GM21576 (cell line): Measurements from ENCODE around the gene RERE.

Experiments
- ATAC-seq: cut with Tn5 transposase; IDR thresholded peaks from one replicate; pipeline ENCODE4 v1.9.1; 2021; ENCODE audit warnings: mild to moderate bottlenecking, moderate library complexity; ENCODE audit not compliant: unreplicated experiment

RERE gene

DNA sequence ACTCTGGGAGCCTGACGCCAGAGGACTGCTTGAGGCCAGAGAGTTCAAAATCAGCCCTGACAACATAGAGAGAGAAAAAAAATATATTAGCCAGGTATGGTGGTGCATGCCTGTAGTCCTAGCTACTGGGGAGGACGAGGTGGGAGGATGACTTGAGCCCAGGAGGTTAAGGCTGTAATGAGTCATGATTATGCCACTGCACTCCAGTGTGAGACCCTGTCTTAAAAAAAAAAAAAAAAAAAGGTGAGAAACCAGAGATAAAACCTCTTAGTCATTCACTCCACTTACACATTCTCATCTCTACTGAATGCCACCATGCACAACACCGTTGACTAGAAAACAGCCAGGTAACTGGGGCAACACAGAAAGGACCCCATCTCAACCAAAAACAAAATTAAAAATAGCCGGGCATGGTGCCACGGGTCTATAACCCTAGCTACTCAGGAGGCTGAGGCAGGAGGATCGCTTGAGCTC lies 321.5 kb downstream of the RERE start:
- ATAC-seq: no peak

- no peak for ATAC-seq
These were observed 322.8 kb downstream of the RERE start for GRCh38 chr1:8494681-8495080.

DNA sequence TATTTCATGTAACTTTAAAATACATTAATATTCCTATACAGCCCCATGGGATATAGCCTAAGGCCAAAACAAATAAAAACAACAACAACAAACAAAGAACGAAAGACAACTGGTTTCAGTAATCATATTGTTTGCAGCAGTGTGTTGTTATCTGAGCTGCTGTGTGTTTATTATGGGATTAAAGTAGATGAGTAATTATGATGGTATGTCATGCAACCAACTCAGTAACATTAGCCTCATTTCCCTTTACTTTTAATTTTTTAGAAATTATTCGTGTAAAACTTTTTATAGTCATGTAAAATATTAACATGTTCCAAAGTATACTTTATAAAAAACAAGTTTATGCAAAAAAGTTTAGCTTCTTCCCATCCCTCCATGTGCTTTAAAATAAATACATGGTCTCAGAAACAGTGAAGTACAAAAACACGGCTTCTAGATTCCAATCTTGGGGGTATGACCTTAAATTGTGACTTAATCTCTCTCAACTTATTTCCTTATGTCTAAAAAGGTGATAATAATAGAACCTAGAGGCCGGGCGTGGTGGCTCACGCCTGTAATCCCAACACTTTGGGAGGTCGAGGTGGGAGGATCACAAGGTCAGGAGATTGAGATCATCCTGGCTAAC lies 323.4 kb downstream of the RERE start:
- no peak for ATAC-seq

DNA sequence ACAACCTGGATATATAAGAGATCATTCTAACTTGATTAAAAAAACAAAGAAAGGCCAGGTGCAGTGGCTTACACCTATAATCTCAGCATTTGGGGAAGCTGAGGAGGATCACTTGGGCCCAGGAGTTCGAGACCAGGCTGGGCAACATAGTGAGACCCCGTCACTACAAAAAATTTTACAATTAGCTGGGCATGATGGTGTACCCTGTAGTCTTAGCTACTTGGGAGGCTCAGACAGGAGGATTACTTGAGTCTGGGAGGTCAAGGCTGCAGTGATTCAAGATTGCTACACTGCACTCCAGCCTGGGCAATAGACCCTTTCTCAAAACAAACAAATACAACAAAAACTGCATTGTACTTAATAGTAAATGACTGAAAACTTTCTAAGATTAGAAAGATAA lies 330.2 kb downstream of the RERE start:
- no peak for ATAC-seq

GRCh38 chr1:8486047-8486446 lies 331.4 kb downstream of the RERE start:
- ATAC-seq: no peak

DNA sequence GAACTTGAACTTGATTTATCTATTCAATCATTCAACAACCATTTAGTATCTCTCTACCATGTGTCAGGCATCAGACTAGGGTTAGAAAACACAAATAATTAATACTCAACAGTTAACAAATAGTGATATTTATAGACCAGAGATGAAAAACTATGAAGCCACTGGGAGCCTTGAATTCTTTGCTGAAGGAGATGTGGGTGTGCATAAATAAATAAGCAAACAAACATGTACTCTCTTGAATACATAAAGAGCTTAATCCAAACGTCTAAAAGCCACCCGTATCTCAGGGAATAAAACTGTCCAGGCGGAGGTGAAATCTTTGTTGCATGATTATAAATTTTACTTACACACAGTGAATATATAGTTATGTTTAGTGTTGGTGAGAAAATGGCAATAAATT lies 333.9 kb downstream of the RERE start:
- no peak for ATAC-seq

DNA sequence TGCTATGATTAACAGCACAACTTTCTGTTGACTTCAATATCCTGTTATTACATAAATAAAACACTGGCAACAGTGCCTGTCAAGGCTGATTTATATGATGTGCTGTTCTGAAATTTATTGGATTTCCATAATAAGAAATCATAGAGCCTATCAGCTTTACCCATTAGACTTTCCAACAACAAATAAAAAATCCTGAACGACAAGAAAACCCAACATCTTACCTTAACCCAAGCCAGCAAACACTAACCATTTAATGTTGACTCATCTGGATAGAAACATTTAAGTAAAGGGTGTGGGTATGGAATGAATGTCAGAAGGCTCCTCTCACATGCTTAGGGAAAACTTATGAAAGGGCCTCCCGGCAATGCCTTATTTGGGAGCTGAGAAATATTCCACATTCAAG lies 334.5 kb downstream of the RERE start:
- ATAC-seq: no peak

- ATAC-seq: no peak
These were observed 335.6 kb downstream of the RERE start for GRCh38 chr1:8481650-8482380.

DNA sequence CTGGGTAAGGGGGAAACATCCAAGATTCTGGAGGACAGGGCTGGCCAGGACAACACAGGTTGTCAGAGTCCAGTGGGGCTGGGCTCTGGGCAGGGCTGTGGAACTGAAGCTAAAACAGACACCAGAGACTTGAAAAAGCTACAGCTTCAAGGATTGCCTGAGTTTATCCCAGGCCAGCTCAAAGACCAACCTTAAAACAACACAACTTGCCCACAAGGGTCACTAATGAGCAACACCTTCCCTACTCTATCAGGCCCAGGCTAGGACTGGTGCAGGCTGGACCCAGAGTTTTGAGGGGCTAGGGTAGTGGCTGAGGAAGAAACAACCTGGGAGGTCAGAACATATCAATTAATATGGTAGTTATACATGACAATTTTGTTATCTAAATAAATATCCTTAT lies 338.9 kb downstream of the RERE start:
- no peak for ATAC-seq

- no peak for ATAC-seq
These were observed 339.5 kb downstream of the RERE start for GRCh38 chr1:8477983-8478362.

DNA sequence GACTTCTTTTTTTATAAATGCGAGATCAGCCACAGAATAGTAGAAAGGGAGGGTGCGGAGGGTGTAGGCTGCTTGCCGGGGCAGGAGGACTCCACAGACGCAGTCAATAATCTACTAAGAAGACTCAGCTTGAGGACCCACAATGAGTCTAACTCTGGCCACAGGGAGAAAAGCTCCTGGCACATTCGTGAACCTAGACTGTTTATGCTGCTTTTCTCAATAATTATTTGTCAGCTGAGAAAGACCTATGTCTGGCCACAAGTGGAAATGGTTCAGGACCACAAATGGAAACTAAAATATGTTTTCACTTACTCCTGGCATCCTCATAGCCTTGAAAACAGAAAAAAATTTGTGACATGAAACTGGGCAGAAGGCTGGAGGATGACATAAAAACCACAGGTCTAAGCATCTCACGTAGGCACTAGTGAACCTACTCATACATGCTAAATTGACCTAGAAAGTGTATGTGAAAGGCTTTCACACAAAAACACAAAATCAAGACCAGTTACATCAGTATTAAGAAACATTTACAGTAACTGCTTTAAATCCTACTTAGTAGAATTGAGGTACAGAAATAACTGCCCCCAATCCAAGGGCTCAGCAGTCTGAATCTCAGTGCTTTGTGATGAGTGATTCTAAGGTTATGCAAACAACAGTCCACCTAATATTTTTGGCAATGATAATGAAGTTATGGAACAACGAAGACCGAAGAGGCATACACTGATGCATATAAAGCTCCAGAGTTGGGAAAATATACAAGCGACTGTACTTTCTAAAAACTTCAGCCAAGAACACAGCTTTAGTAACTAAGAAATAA lies 340.1 kb downstream of the RERE start:
- ATAC-seq: peak; percentile 57

DNA sequence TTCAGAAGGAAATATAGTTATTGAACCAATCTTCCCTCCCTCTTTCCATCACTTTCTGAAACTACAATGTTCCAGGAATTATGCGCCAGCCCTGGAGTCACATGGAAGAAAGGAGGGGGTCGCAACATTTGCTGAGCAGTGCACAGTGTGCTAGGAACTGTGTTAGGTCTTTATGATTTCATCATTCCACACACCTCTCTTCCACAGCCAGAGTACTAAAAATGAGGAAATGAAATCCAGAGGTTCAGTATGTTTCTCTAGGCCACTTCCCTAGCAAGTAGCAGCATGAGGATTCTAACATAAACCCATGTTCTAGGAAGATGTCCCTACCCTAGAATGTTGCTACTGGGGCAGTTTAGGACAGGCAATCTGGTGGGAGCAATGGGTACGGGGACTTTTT lies 341.4 kb downstream of the RERE start:
- ATAC-seq: no peak

- no peak for ATAC-seq
These were observed 343.1 kb downstream of the RERE start for GRCh38 chr1:8474369-8474768.

DNA sequence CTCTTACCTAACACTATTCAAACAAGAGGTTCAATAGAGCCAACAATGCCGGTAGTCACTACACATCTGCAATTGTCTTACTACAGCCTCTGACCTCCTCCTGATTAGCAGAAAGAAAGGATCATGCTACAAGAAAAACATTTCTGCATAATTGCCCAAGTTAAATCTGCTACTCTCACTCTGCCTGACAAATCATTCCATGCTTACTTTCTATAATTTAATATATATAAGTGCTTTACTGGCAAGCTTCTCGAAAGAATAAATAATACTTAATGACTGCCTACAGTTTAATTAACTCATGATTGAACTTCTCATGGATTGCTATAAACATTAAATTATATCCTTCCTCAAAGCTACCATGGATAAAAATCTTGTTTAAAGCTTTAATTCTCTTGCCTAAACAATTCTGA lies 343.5 kb downstream of the RERE start:
- no peak for ATAC-seq

DNA sequence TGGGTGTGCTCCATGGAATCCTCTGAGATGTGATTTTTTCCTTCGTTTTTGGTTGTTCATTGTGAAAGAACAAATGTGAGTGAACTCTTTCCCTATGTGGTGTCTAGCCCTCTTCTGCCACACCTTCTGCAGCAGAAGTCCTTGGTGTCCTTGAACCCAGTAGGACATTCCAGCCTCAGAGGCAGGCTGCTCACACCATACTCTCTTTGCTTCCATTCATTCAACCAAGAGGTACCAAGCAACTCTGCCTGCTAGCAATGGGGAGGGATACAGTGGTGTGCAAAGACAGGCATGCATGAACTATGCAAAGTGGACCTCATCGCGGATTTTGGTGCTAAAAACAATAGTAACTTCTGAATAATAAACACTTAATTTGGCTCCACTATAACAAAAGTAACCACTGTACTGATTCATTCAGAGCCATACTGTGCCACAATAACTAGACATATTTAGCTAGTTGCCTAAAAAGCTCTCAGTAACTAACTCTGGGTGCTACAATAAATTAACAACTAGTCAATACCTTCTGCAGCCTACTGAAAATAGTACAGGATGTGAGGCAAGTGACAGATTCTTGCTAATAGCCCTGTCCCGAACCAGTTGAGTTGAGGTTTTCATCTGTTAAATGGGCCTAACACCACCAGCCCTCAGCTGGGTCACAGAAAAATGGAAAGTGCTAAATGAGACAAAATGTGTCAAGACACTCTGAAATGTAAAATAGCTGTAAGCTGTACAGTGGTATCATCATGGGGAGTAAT lies 344.1 kb downstream of the RERE start:
- no peak for ATAC-seq

DNA sequence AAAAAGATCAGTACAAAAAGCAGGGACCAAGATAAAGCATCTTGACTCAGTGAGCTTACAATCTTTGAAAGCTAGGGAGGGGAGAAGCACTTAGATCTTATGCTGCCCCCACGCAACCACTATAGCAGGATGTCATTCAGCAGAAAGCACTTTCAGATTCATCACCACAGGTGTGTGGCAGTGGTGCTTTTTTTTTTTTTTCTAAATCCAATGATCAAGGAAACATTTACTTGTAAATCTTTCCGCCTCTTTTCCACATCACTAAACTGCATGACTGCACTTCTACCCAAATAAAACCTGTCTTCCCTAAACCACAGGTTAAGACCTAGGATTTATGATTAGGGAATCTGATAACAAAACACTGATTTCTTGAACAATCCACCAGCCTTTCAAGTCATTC lies 344.8 kb downstream of the RERE start:
- peak; percentile 43 for ATAC-seq

- no peak for ATAC-seq
These were observed 346.0 kb downstream of the RERE start for GRCh38 chr1:8471451-8471850.

- no peak for ATAC-seq
These were observed 348.7 kb downstream of the RERE start for GRCh38 chr1:8468751-8469150.

GRCh38 chr1:8467308-8467707 lies 350.1 kb downstream of the RERE start:
- ATAC-seq: no peak

DNA sequence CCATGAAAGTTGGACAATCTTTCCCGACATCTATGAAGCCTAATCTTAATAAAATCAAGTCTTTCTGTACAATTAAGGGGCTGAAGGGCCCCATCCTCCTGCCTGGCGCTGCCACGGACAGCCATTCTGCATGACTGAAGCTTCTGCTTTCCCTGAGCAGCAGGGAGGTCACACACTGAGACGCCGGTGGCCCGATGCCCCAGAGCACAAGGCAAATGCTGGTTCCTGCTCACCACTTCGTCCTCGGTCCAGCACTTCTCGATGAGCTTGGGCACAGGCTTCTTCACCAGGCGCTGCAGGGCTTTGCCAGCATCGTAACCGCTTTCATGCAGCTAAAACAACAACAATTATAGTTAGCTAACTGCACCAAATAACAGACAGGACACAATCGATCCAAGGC lies 351.7 kb downstream of the RERE start:
- no peak for ATAC-seq

GRCh38 chr1:8465013-8465412 lies 352.4 kb downstream of the RERE start:
- no peak for ATAC-seq
